Mucosa of rectum (tissue), 2 donors: ENCODE data around the gene ATP1A3.
"Not testable (repeated sequence)": the region's sequence is repeated elsewhere in the genome, so short reads cannot be mapped to it uniquely, and the experiment has no call there.

ENCODE experiments used
- H3K27ac ChIP-seq, 2 donors: one replicate each; pipeline ENCODE4 v1.7.0; 2013; ENCODE audit warnings: inconsistent platforms in 2 of 2, low read depth in 2 of 2, low read length in 2 of 2
- H3K27me3 ChIP-seq, 2 donors: one replicate each; pipeline ENCODE4 v1.7.0; 2013; ENCODE audit warnings: low read length in 2 of 2; ENCODE audit not compliant: control insufficient read depth in 2 of 2, insufficient read depth in 2 of 2
- H3K36me3 ChIP-seq, 2 donors: one replicate each; pipeline ENCODE4 v1.7.0; 2013; ENCODE audit warnings: low read length in 2 of 2; ENCODE audit not compliant: control insufficient read depth in 2 of 2, insufficient read depth in 2 of 2
- H3K4me1 ChIP-seq, 2 donors: one replicate each; pipeline ENCODE4 v1.7.0; 2013; ENCODE audit warnings: low read length in 2 of 2, mild to moderate bottlenecking in 1 of 2; ENCODE audit not compliant: control insufficient read depth in 2 of 2, insufficient read depth in 2 of 2
- H3K4me3 ChIP-seq, 2 donors: one replicate each; pipeline ENCODE4 v1.7.0; 2013; ENCODE audit warnings: low read length in 2 of 2
- H3K9ac ChIP-seq, 2 donors: one replicate each; pipeline ENCODE4 v1.7.0; 2013; ENCODE audit warnings: low read length in 2 of 2, low read depth in 1 of 2, mild to moderate bottlenecking in 1 of 2
- H3K9me3 ChIP-seq, 2 donors: one replicate each; pipeline ENCODE4 v1.7.0; 2013; ENCODE audit warnings: low read length in 2 of 2; ENCODE audit not compliant: control insufficient read depth in 2 of 2
- donor health status: healthy.
- donor health status: Normal muscosa, but diverticular disease.

The ATP1A3 gene

GRCh38 chr19:42012747-42013146, 18.7 kb upstream of the ATP1A3 start:
- H3K27ac ChIP-seq, H3K4me3 ChIP-seq, H3K27me3 ChIP-seq, H3K9me3 ChIP-seq, H3K9ac ChIP-seq, H3K4me1 ChIP-seq, H3K36me3 ChIP-seq: not testable (repeated sequence)

GRCh38 chr19:42010245-42011126, 16.5 kb upstream of the ATP1A3 start:
- Histone ChIP-seq H3K9ac (no peak overlapping the region), H3K4me1 (no peaks in the 10 kb centered on the region), H3K27me3 (no peaks in the 10 kb centered on the region), H3K27ac (no peak overlapping the region), H3K36me3 (no peaks in the 10 kb centered on the region), H3K9me3 (no peaks in the 10 kb centered on the region), H3K4me3 (no peak overlapping the region)

GRCh38 chr19:42006569-42006968, 12.5 kb upstream of the ATP1A3 start:
- no peak overlapping the region for H3K4me3 ChIP-seq
- H3K9me3 ChIP-seq, result no peaks in the 10 kb centered on the region
- H3K9ac ChIP-seq, result no peak overlapping the region

GRCh38 chr19:42005504-42005903, 11.5 kb upstream of the ATP1A3 start:
- H3K27ac ChIP-seq, result no peak overlapping the region
- no peaks in the 10 kb centered on the region for H3K9me3 ChIP-seq
- no peak overlapping the region for H3K4me3 ChIP-seq
- no peaks in the 10 kb centered on the region for H3K36me3 ChIP-seq
- H3K4me1 ChIP-seq, result no peaks in the 10 kb centered on the region
- H3K9ac ChIP-seq, result no peak overlapping the region
- peaks cover 5 to 8% of the 10 kb centered on the region in 2 donors for H3K27me3 ChIP-seq

More at GRCh38 chr19:42006569-42006968, 12.5 kb upstream of the ATP1A3 start:
- H3K27ac ChIP-seq, result no peak overlapping the region
- H3K27me3 ChIP-seq, result peaks cover 0 to 2% of the 10 kb centered on the region in 2 donors
- no peaks in the 10 kb centered on the region for H3K36me3 ChIP-seq
- H3K4me1 ChIP-seq, result no peaks in the 10 kb centered on the region

- Histone ChIP-seq H3K4me3 (no peak overlapping the region), H3K9me3 (no peaks in the 10 kb centered on the region), H3K27ac (no peak overlapping the region), H3K36me3 (no peaks in the 10 kb centered on the region), H3K27me3 (peaks cover 14 to 22% of the 10 kb centered on the region in 2 donors), H3K4me1 (no peaks in the 10 kb centered on the region), H3K9ac (no peak overlapping the region)
Observed at GRCh38 chr19:42003506-42004294, 9.7 kb upstream of the ATP1A3 start.

GRCh38 chr19:41999878-42000208, 5.8 kb upstream of the ATP1A3 start:
- Histone ChIP-seq H3K27ac (no peak overlapping the region), H3K36me3 (no peaks in the 10 kb centered on the region), H3K27me3 (peaks cover 37 to 48% of the 10 kb centered on the region in 2 donors), H3K4me3 (no peak overlapping the region), H3K9me3 (no peaks in the 10 kb centered on the region), H3K4me1 (no peaks in the 10 kb centered on the region), H3K9ac (no peak overlapping the region)

- Histone ChIP-seq H3K27ac (no peak overlapping the region), H3K27me3 (peaks cover 40 to 53% of the 10 kb centered on the region in 2 donors), H3K4me1 (no peaks in the 10 kb centered on the region), H3K9ac (no peak overlapping the region), H3K36me3 (no peaks in the 10 kb centered on the region), H3K9me3 (no peaks in the 10 kb centered on the region), H3K4me3 (no peak overlapping the region)
Observed at GRCh38 chr19:41999071-41999877, 5.2 kb upstream of the ATP1A3 start.

GRCh38 chr19:41998246-41999020, 4.4 kb upstream of the ATP1A3 start:
- H3K4me3 ChIP-seq, result no peak overlapping the region
- H3K27me3 ChIP-seq, result peaks cover 42 to 55% of the 10 kb centered on the region in 2 donors
- H3K9me3 ChIP-seq, result no peaks in the 10 kb centered on the region
- peaks cover 0 to 3% of the 10 kb centered on the region in 2 donors for H3K4me1 ChIP-seq
- no peak overlapping the region for H3K9ac ChIP-seq
- H3K27ac ChIP-seq, result no peak overlapping the region
- H3K36me3 ChIP-seq, result no peaks in the 10 kb centered on the region

- H3K9me3 ChIP-seq, result no peaks in the 10 kb centered on the region
- H3K27ac ChIP-seq, result no peak overlapping the region
- H3K9ac ChIP-seq, result no peak overlapping the region
- H3K4me3 ChIP-seq, result no peak overlapping the region
- H3K27me3 ChIP-seq, result peaks cover 45 to 59% of the 10 kb centered on the region in 2 donors
- H3K36me3 ChIP-seq, result no peaks in the 10 kb centered on the region
- H3K4me1 ChIP-seq, result peaks cover 0 to 4% of the 10 kb centered on the region in 2 donors
Observed at GRCh38 chr19:41997851-41998229, 3.8 kb upstream of the ATP1A3 start.
